ENCODE data around the gene METTL23.
A peak's percentile ranks its signal among the peaks of the same experiment; 100 is the strongest.

The METTL23 gene

DNA sequence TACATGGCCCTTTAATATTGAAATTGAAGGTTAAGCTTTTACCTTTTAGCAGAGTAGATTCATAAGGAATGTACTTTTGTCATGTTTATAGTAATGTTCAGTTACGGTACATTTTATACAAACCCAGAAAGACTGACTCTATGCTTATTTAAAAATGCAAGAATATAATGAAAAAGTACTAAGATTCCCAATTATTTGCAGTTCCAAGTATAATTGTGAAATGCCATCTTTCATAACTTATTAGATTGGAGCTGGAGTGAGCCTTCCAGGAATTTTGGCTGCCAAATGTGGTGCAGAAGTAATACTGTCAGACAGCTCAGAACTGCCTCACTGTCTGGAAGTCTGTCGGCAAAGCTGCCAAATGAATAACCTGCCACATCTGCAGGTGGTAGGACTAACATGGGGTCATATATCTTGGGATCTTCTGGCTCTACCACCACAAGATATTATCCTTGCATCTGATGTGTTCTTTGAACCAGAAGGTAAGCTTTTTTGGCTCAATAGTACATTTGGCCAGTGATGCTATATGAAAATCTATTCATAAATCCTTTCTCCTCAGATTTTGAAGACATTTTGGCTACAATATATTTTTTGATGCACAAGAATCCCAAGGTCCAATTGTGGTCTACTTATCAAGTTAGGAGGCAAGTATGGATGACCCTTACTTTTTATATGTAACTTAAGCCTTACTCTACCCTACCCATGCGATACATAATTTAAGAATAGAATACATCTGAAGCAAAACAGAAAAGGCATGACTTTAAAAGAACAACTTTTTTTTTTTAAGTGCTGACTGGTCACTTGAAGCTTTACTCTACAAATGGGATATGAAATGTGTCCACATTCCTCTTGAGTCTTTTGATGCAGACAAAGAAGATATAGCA is 6.3 kb downstream of the METTL23 start:
- H3K4me3 Mint-ChIP-seq = peak overlapping the region; percentile 97 to 99 (median 99)
- H3K27ac Mint-ChIP-seq = peak overlapping the region; percentile 17 to 29 (median 28)
- H3K36me3 Mint-ChIP-seq (ENCODE audit: low read depth) = peaks cover 43% of the 10 kb centered on the region

DNA sequence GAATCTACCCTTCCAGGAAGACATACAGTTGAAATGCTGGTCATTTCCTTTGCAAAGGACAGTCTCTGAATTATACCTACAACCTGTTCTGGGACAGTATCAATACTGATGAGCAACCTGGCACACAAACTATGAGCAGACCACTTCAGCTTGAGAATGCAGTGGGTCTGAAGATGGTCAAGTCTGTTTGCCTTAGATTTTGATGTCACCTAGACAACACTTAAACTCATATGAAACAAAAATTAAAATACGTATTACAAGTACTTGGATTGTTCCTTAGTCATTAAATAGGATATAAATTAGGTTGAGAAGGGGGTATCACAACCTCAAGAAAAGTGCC is 6.9 kb downstream of the METTL23 start:
- no peaks in the 10 kb centered on the region for H3K27me3 Mint-ChIP-seq (ENCODE audit: low read depth)
- peak overlapping the region; percentile 97 to 99 (median 99) for H3K4me3 Mint-ChIP-seq
- TF ChIP-seq, protein P1, sequence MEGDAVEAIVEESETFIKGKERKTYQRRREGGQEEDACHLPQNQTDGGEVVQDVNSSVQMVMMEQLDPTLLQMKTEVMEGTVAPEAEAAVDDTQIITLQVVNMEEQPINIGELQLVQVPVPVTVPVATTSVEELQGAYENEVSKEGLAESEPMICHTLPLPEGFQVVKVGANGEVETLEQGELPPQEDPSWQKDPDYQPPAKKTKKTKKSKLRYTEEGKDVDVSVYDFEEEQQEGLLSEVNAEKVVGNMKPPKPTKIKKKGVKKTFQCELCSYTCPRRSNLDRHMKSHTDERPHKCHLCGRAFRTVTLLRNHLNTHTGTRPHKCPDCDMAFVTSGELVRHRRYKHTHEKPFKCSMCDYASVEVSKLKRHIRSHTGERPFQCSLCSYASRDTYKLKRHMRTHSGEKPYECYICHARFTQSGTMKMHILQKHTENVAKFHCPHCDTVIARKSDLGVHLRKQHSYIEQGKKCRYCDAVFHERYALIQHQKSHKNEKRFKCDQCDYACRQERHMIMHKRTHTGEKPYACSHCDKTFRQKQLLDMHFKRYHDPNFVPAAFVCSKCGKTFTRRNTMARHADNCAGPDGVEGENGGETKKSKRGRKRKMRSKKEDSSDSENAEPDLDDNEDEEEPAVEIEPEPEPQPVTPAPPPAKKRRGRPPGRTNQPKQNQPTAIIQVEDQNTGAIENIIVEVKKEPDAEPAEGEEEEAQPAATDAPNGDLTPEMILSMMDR (IDR thresholded peaks at IDR 0.05; ENCODE audit: unreplicated experiment in 3 of 3) = no peak
- H3K36me3 Mint-ChIP-seq (ENCODE audit: low read depth) = peaks cover 43% of the 10 kb centered on the region
- peak overlapping the region; percentile 28 to 85 (median 30) for H3K27ac Mint-ChIP-seq
- no peaks in the 10 kb centered on the region for H3K9me3 Mint-ChIP-seq
- H3K4me1 Mint-ChIP-seq = peaks cover 35% of the 10 kb centered on the region

More for the DNA sequence above, 6.3 kb downstream of the METTL23 start:
- Mint-ChIP-seq H3K9me3 (no peaks in the 10 kb centered on the region), H3K4me1 (peaks cover 34% of the 10 kb centered on the region), H3K27me3 (ENCODE audit: low read depth) (no peaks in the 10 kb centered on the region)
- TF ChIP-seq, protein P1 (IDR thresholded peaks at IDR 0.05; ENCODE audit: unreplicated experiment in 3 of 3) = no peak

DNA sequence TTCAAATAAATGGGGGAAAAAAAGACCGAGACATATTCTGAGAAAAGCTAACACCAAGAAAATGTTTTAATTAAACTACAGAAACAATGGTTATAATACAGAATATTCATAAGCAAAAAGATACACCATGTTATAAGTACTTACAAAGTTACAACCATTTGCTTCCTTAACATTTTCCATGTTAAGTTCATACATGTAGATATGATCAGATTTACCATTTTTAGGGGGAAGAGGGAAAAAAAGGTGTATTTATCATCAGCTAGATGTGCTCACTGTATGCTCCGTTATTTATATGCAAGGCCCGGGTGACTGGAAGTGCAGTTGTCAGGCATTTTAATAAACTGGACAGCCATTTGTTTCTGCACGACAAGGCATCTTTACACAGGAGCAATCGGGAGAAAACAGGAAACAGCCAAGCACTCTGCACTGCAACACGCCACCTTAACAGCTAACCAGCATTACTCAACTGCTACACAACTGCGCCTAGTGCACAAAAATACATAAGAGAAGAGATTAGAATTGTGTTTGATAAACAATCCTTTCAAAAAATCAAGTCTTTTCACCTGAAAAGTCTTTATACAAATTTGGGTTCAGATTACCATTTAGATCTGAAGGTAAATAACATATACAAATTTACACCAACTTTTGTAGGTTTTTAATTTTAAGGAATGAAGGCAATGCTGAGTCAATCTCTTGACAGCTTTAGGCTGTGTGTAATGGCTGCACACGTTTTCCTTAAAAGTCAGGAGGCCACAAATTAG is 7.6 kb downstream of the METTL23 start:
- peak overlapping the region; percentile 97 to 99 (median 99) for H3K4me3 Mint-ChIP-seq
- H3K27ac Mint-ChIP-seq = peak overlapping the region; percentile 30 to 87 (median 85)
- no peaks in the 10 kb centered on the region for H3K27me3 Mint-ChIP-seq (ENCODE audit: low read depth)
- H3K36me3 Mint-ChIP-seq (ENCODE audit: low read depth) = peaks cover 43% of the 10 kb centered on the region
- H3K9me3 Mint-ChIP-seq = no peaks in the 10 kb centered on the region
- TF ChIP-seq, protein P1 (IDR thresholded peaks at IDR 0.05; ENCODE audit: unreplicated experiment in 3 of 3) = no peak
- H3K4me1 Mint-ChIP-seq = peaks cover 41% of the 10 kb centered on the region

DNA sequence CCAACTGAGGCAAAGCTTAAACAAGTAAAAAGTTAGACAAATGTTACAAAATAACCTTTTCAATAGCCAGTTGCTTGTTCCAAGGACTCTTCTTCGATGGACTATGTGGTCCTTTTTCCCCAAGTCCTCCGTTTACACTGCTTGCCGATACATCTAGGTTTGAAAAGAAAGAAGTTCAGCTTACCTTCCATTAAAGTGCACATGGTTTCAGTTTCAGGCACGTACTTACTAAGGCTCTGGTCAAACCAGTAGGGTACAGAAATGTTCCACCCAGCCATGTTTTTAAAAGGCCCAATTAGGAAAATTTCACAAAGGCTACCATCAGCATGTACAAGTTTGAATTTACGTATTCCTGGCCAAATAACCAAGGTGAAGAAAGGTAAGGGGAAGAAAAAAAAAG is 8.4 kb downstream of the METTL23 start:
- TF ChIP-seq, protein P1 (IDR thresholded peaks at IDR 0.05; ENCODE audit: unreplicated experiment in 3 of 3) = no peak
- Mint-ChIP-seq H3K4me1 (peaks cover 48% of the 10 kb centered on the region), H3K27ac (peak overlapping the region; percentile 87 to 97 (median 92))

DNA sequence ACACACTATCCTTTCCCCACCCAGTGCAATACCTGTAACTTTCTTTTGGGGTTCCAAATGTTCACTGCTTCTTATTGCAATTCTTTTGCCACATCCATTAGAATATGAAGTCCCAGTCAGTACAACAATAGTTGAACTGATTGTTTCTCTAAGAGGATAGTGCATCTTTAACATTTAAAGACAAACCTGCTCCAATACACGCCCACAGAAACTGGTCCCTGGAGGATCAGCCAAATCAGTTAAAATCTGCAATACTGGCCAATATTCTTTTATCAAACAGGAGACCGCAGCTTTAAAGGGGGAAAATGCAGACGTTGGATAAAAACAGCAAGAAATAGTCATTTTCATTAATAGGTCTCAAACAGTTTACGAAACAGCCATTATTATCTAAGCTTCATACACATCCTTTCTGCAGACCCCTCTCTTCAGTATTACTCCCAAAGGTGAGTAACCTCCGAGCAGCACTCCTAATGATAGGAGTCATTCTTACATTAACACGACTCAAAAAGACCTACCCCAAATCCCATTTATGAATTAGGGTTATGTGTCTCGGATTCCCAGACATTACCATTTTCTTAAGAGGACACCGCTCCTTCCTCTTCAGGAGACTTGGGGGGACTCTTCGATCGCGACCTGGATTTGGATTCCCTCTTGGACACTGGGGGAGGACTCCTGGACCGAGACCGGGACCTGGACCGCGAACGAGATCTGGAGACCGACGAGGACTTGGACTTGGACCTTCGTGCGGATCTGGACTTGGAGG is 9.1 kb downstream of the METTL23 start:
- TF ChIP-seq, protein P1 (IDR thresholded peaks at IDR 0.05; ENCODE audit: unreplicated experiment in 3 of 3) = no peak
- H3K4me1 Mint-ChIP-seq = peaks cover 55% of the 10 kb centered on the region
- no peaks in the 10 kb centered on the region for H3K9me3 Mint-ChIP-seq
- peaks cover 43% of the 10 kb centered on the region for H3K36me3 Mint-ChIP-seq (ENCODE audit: low read depth)
- no peaks in the 10 kb centered on the region for H3K27me3 Mint-ChIP-seq (ENCODE audit: low read depth)
- peak overlapping the region; percentile 92 to 99 (median 97) for H3K27ac Mint-ChIP-seq
- peak overlapping the region; percentile 97 to 99 (median 99) for H3K4me3 Mint-ChIP-seq

More for the DNA sequence above, 8.4 kb downstream of the METTL23 start:
- Mint-ChIP-seq H3K4me3 (peak overlapping the region; percentile 97 to 99 (median 99)), H3K9me3 (no peaks in the 10 kb centered on the region), H3K36me3 (ENCODE audit: low read depth) (peaks cover 43% of the 10 kb centered on the region), H3K27me3 (ENCODE audit: low read depth) (no peaks in the 10 kb centered on the region)
